GM12874 (cell line): ENCODE data around the gene MYOD1.

Source experiments
- CTCF ChIP-seq: IDR thresholded peaks from 2 replicates; pipeline ENCODE4 v1.5.1; 2011; ENCODE audit warnings: low read depth, mild to moderate bottlenecking, control low read depth, low read length, moderate library complexity; ENCODE audit not compliant: insufficient read depth

MYOD1 gene

GRCh38 chr11:17770048-17770652 lies 50.8 kb downstream of the MYOD1 start:
- peak; percentile 49 for TF ChIP-seq CTCF

GRCh38 chr11:17770917-17771316 lies 51.5 kb downstream of the MYOD1 start:
- TF ChIP-seq CTCF, result no peak

- no peak for TF ChIP-seq CTCF
Observed at GRCh38 chr11:17771415-17771814, 52.0 kb downstream of the MYOD1 start.
